AG09319 (cell line): ENCODE measurements around the gene NDUFB8.

ENCODE experiments used
- DNase-seq: peaks from one replicate; pipeline ENCODE4 v3.0.0-alpha.2; 2010; ENCODE audit warnings: low read depth; ENCODE audit errors: extremely low read depth
- TF ChIP-seq, protein P1 (sequence below): IDR thresholded peaks from 2 replicates; pipeline ENCODE4 v1.5.1; 2011; ENCODE audit warnings: low read depth, mild to moderate bottlenecking, inconsistent platforms, low read length, moderate library complexity

NDUFB8 gene

DNA sequence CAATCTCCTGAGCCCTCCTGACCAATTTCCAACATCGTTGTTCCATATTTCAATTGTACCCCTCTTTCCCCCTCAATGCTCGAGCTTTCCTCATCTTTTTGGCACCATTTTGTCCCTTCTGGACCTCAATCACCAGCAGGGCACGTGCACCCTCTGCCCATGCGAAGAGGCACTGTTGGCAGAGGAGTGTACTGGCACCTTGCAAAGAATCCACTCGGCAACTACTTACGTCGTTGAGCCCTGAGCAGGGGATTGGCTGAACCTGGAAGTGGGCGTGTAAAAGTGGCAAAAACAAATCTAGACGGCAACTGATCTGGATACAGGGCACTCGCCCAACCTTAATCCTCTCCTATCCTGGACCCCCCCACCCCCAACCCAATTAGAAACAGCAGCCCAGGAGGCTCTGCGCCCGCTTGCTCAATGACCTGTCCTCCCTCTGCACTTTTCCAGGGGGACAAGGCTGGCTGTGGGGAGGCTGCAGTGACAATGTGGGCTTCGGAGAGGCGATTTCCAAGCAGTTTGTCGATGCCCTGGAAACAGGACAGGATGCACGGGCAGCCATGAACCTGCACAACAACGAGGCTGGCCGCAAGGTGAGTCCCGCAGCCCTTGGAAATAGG, 48.1 kb downstream of the NDUFB8 start:
- TF ChIP-seq, protein P1, sequence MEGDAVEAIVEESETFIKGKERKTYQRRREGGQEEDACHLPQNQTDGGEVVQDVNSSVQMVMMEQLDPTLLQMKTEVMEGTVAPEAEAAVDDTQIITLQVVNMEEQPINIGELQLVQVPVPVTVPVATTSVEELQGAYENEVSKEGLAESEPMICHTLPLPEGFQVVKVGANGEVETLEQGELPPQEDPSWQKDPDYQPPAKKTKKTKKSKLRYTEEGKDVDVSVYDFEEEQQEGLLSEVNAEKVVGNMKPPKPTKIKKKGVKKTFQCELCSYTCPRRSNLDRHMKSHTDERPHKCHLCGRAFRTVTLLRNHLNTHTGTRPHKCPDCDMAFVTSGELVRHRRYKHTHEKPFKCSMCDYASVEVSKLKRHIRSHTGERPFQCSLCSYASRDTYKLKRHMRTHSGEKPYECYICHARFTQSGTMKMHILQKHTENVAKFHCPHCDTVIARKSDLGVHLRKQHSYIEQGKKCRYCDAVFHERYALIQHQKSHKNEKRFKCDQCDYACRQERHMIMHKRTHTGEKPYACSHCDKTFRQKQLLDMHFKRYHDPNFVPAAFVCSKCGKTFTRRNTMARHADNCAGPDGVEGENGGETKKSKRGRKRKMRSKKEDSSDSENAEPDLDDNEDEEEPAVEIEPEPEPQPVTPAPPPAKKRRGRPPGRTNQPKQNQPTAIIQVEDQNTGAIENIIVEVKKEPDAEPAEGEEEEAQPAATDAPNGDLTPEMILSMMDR: no peak; the same call in 1 of the 2 replicates
- DNase-seq: peak; percentile 56

DNA sequence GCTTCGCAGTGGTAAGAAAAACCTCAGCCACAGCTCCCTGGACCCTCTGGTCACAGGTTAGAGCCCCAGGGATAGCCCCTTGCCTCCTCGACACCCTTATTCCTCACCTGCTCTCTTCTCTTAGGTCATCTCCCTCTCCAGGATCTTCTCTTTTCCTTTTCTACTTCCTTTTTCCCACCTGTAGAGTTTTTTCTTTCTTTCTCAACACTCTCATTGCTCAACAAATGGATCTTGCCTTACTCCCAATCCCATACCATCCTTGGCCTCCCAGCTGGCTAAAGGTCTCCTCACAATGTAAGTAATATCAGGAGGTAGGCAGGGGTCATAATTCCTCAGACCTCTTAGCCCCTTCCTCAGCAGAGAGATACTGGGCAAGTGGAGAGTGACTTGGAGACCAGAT, 49.7 kb downstream of the NDUFB8 start:
- TF ChIP-seq, protein P1: no peak
- no peak for DNase-seq

DNA sequence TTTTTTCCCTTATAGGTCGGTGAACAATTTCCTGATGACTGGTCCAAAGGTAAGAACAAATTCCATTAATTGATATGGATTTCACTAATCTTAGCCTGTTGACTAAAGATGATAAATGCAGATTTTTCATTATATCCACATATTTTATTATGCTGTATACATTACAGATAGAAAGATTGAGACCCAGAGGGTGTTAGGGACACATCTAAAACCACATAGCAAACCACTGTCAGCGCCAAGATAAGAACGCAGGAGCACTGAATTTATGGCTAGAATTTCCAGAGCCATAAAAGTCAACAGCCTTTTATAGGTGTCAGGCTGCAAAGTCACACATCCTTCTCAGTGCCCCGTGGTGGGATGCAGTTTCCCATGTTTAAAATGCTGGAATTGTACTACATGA, 50.6 kb downstream of the NDUFB8 start:
- TF ChIP-seq, protein P1: no peak
- DNase-seq: no peak

DNA sequence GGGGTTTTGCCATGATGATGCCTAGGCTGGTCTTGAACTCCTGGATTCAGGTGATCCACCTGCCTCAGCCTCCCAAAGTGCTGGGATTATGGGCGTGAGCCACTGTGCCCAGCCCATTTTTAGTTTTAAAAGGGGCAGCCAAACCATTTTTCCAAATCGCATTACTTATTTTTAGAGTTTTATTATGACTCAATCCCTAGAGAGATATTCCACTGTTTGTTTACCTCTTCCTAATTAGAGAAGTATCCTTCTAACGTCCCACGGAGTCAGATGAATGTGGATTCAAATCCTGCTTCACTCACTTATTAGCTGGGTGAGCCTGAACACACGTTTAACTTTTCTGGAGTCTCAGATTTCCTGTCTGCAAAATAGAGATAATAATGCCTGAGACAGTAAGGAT, 51.7 kb downstream of the NDUFB8 start:
- TF ChIP-seq, protein P1: no peak
- no peak for DNase-seq
